ENCODE measurements around the gene MMP14. TPM values are rescaled to one million over a fixed set of nuclear protein-coding genes. Genes with fewer than 3 reads are reported as not detected.
"Not testable (repeated sequence)": the region's sequence is repeated elsewhere in the genome, so short reads cannot be mapped to it uniquely, and the experiment has no call there.

MMP14 gene
- total and polyA plus RNA-seq, 12 donors, result 13.6 to 43.3 (median 21.8) TPM

GRCh38 chr14:22803687-22803974, 32.8 kb upstream of the MMP14 start:
- DNase-seq, result no peak
- H3K27ac ChIP-seq, result no peak overlapping the region
- TF ChIP-seq, protein P1, sequence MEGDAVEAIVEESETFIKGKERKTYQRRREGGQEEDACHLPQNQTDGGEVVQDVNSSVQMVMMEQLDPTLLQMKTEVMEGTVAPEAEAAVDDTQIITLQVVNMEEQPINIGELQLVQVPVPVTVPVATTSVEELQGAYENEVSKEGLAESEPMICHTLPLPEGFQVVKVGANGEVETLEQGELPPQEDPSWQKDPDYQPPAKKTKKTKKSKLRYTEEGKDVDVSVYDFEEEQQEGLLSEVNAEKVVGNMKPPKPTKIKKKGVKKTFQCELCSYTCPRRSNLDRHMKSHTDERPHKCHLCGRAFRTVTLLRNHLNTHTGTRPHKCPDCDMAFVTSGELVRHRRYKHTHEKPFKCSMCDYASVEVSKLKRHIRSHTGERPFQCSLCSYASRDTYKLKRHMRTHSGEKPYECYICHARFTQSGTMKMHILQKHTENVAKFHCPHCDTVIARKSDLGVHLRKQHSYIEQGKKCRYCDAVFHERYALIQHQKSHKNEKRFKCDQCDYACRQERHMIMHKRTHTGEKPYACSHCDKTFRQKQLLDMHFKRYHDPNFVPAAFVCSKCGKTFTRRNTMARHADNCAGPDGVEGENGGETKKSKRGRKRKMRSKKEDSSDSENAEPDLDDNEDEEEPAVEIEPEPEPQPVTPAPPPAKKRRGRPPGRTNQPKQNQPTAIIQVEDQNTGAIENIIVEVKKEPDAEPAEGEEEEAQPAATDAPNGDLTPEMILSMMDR (IDR thresholded peaks at IDR 0.05), result no peak
- no peaks in the 10 kb centered on the region for H3K36me3 ChIP-seq
- peaks cover 0 to 40% (median 0%) of the 10 kb centered on the region in 9 donors for H3K4me1 ChIP-seq
- intact Hi-C loops (cut with DNase I), result no loop called here
- WGBS, 2 donors, result 90 to 92% methylated on average over 3 of the region's 3 CpGs
- ATAC-seq, result no peak
- no peaks in the 10 kb centered on the region for H3K9me3 ChIP-seq
- H3K27me3 ChIP-seq, result no peaks in the 10 kb centered on the region
- no peak overlapping the region for H3K4me3 ChIP-seq

- DNase-seq; H3K36me3 ChIP-seq; H3K4me3 ChIP-seq; intact Hi-C loops (cut with DNase I); H3K9me3 ChIP-seq; ATAC-seq; H3K27ac ChIP-seq; H3K27me3 ChIP-seq: not testable (repeated sequence)
- H3K4me1 ChIP-seq, result peaks cover 0 to 31% (median 0%) of the 10 kb centered on the region in 9 donors
- WGBS, 2 donors, result 79 to 86% methylated on average over 4 of the region's 4 CpGs
Measured at GRCh38 chr14:22805235-22805634, 31.1 kb upstream of the MMP14 start.

- WGBS, 2 donors, result 77 to 79% methylated on average over 13 of the region's 13 CpGs
- TF ChIP-seq, protein P1 (IDR thresholded peaks at IDR 0.05), result no peak
- H3K4me3 ChIP-seq, result no peak overlapping the region
Measured at GRCh38 chr14:22807432-22808087, 28.8 kb upstream of the MMP14 start.

DNA sequence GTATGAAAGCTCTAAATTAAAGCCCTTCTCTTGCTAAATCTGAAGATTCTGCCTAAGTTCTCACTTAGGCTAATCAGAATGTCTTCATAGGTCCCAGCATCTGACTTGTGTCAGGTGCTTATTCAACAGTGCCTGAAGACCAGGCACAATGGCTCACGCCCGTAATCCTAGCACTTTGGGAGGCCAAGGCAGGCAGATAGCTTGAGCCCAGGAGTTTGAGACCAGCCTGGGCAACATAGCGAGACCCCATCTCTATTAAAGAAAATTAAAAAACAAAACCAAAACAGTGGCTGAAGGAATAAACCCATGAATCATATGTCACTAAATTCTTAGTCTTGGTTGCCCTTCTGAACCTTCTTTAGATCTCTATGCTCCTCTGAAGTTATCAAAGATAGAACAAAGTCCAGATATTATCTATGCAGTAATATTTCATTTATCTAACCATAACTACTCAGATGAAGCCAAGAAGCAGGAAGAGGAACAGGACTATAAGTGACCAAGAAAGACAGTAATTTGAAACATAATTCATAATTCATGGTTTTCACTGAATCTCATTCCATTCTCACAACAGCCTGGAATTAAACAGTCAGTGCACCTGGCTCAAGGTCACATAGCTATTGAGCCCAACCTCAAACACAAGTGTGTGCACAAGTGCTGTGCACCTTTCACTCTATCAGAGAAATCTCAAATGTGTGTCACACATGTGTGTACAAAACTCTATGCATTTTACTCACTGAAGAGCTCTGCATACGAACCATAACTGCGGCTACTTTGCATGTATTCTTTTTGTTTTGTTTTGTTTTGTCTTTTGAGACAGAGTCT, 27.8 kb upstream of the MMP14 start:
- Histone ChIP-seq H3K27me3 (no peaks in the 10 kb centered on the region), H3K27ac (no peak overlapping the region), H3K4me3 (no peak overlapping the region), H3K36me3 (no peaks in the 10 kb centered on the region), H3K4me1 (peaks cover 0 to 23% (median 0%) of the 10 kb centered on the region in 9 donors), H3K9me3 (no peaks in the 10 kb centered on the region)
- intact Hi-C loops (cut with DNase I), result no loop called here
- TF ChIP-seq, protein P1 (IDR thresholded peaks at IDR 0.05), result no peak
- WGBS, 2 donors, result 91 to 92% methylated on average over 5 of the region's 5 CpGs
- DNase-seq, result no peak
- no peak for ATAC-seq

More at GRCh38 chr14:22807432-22808087, 28.8 kb upstream of the MMP14 start:
- Histone ChIP-seq H3K27ac (no peak overlapping the region), H3K27me3 (no peaks in the 10 kb centered on the region), H3K9me3 (no peaks in the 10 kb centered on the region), H3K4me1 (peaks cover 0 to 27% (median 0%) of the 10 kb centered on the region in 9 donors), H3K36me3 (no peaks in the 10 kb centered on the region)
- DNase-seq, result no peak
- ATAC-seq, result no peak
- intact Hi-C loops (cut with DNase I), result no loop called here

All from heart right ventricle (tissue), 16 donors.